ENCODE results near the gene EPPIN.

EPPIN gene

DNA sequence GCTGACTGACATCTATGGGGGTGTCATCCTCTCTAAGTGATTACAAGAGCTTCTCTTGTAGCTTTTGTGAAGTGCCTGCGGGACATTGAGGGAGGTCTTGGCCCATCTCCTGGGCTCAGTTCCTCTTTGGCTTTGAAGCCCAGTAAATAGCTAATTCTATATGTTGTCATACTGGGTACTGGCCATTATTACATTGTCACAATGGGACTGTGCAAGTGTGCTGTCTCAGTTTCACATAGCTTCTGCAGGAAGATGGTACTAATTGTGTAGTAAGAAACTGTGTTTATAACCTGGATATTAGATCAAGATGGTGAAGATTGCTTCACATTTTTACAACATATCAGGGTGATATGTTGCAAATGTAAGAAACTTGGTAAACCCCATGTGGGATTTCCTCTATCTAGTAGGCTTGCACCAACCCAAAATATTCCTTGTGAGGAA is 51.7 kb downstream of the EPPIN start:
- Histone ChIP-seq H3K4me1 (no peaks in the 10 kb centered on the region), H3K9me3 (no peaks in the 10 kb centered on the region), H3K36me3 (no peaks in the 10 kb centered on the region), H3K4me3 (no peak overlapping the region), H3K27me3 (peaks cover 0 to 27% of the 10 kb centered on the region in 2 donors), H3K27ac (no peak overlapping the region)
- intact Hi-C loops (cut with DNase I; ENCODE audit: low total_unique reads) = no loop called here
- TF ChIP-seq, protein P1, sequence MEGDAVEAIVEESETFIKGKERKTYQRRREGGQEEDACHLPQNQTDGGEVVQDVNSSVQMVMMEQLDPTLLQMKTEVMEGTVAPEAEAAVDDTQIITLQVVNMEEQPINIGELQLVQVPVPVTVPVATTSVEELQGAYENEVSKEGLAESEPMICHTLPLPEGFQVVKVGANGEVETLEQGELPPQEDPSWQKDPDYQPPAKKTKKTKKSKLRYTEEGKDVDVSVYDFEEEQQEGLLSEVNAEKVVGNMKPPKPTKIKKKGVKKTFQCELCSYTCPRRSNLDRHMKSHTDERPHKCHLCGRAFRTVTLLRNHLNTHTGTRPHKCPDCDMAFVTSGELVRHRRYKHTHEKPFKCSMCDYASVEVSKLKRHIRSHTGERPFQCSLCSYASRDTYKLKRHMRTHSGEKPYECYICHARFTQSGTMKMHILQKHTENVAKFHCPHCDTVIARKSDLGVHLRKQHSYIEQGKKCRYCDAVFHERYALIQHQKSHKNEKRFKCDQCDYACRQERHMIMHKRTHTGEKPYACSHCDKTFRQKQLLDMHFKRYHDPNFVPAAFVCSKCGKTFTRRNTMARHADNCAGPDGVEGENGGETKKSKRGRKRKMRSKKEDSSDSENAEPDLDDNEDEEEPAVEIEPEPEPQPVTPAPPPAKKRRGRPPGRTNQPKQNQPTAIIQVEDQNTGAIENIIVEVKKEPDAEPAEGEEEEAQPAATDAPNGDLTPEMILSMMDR (IDR thresholded peaks at IDR 0.05) = no peak
- DNase-seq = no peak
